HepG2 (cell line): ENCODE data around the gene BCL2L1. TPM values are rescaled to one million over a fixed set of nuclear protein-coding genes. Genes with fewer than 3 reads are reported as not detected.

Experiments
- ATF4 ChIP-seq, 2 experiments: fragments of 450-650 bp in 1 of 2; sonication (generic) in 1 of 2; formaldehyde crosslinking; IDR thresholded peaks; 2 replicates each; pipeline versions ENCODE4 v1.5.0 to v1.8.0; 2020 to 2022; ENCODE audit warnings: mild to moderate bottlenecking in 1 of 2, missing genetic modification reagents in 1 of 2
- BORCS8-MEF2B ChIP-seq: sonication (generic); formaldehyde crosslinking; IDR thresholded peaks from 2 replicates; pipeline ENCODE4 v1.8.0; 2022; ENCODE audit warnings: mild to moderate bottlenecking, missing genetic modification reagents
- HMGXB3 ChIP-seq: sonication (generic); formaldehyde crosslinking; IDR thresholded peaks from 2 replicates; pipeline ENCODE4 v1.4.0; 2020; ENCODE audit warnings: missing genetic modification reagents, borderline replicate concordance
- KLF11 ChIP-seq: IDR thresholded peaks from 2 replicates; pipeline ENCODE4 v1.6.1; 2016; ENCODE audit warnings: missing compliant biosample characterization
- KLF12 ChIP-seq: sonication (generic); formaldehyde crosslinking; IDR thresholded peaks from 2 replicates; pipeline ENCODE4 v1.4.0; 2020; ENCODE audit warnings: missing genetic modification reagents, borderline replicate concordance
- ZEB1 ChIP-seq: IDR thresholded peaks from 2 replicates; pipeline ENCODE4 v1.6.1; 2012; ENCODE audit warnings: mild to moderate bottlenecking, low read depth, inconsistent platforms; ENCODE audit not compliant: insufficient replicate concordance
- ZNF318 ChIP-seq: sonication (generic); formaldehyde crosslinking; IDR thresholded peaks from 2 replicates; pipeline ENCODE4 v1.4.0; 2020; ENCODE audit warnings: mild to moderate bottlenecking, missing genetic modification reagents
- ZNF451 ChIP-seq: sonication (generic); formaldehyde crosslinking; IDR thresholded peaks from 2 replicates; pipeline ENCODE4 v1.5.0; 2020; ENCODE audit warnings: mild to moderate bottlenecking, missing genetic modification reagents
- ZNF546 ChIP-seq: sonication (generic); formaldehyde crosslinking; conservative IDR thresholded peaks from 2 replicates; pipeline ENCODE4 v1.8.1; 2023; ENCODE audit warnings: mild to moderate bottlenecking, missing genetic modification reagents
- ZNF619 ChIP-seq: sonication (generic); formaldehyde crosslinking; IDR thresholded peaks from 2 replicates; pipeline ENCODE4 v1.4.0; 2020; ENCODE audit warnings: mild to moderate bottlenecking, missing genetic modification reagents
- ZNF670 ChIP-seq: sonication (generic); formaldehyde crosslinking; IDR thresholded peaks from 2 replicates; pipeline ENCODE4 v1.8.0; 2022; ENCODE audit warnings: mild to moderate bottlenecking, missing genetic modification reagents, borderline replicate concordance
- polyA plus RNA-seq, 8 experiments: library from polyadenylated mRNA; depleted of rRNA in 3 of 8; stranded (reverse) in 7 of 8; unstranded in 1 of 8; fragments of >200 nt; fragmentation: Illumina TruSeq in 4 of 8; extraction: Trizol in 4 of 8; gene quantifications; 2 replicates each; pipeline versions ENCODE4 v1.2.1 to v1.2.3, GENCODE V29; 2011 to 2016; ENCODE audit warnings: low read depth in 4 of 8, missing spikeins in 1 of 8, mixed read lengths in 1 of 8; ENCODE audit not compliant: insufficient read depth in 1 of 8
- total RNA-seq, 5 experiments: library from RNA; depleted of rRNA; stranded (reverse); fragments of >200 nt; fragmentation: Illumina TruSeq; extraction: Trizol; gene quantifications; 2 replicates each; pipeline ENCODE4 v1.2.3, GENCODE V29; 2016; ENCODE audit warnings: low read depth in 1 of 5
- TF ChIP-seq, protein P1 (sequence below): sonication (generic); formaldehyde crosslinking; conservative IDR thresholded peaks from 2 replicates; pipeline ENCODE4 v1.5.0; 2020; ENCODE audit warnings: missing genetic modification reagents

Gene BCL2L1
- total and polyA plus RNA-seq, 2 of the 13 experiments (the other 11 are each of a cell fraction or from before 2014, with no cell fraction given), result 164 to 258 TPM

DNA sequence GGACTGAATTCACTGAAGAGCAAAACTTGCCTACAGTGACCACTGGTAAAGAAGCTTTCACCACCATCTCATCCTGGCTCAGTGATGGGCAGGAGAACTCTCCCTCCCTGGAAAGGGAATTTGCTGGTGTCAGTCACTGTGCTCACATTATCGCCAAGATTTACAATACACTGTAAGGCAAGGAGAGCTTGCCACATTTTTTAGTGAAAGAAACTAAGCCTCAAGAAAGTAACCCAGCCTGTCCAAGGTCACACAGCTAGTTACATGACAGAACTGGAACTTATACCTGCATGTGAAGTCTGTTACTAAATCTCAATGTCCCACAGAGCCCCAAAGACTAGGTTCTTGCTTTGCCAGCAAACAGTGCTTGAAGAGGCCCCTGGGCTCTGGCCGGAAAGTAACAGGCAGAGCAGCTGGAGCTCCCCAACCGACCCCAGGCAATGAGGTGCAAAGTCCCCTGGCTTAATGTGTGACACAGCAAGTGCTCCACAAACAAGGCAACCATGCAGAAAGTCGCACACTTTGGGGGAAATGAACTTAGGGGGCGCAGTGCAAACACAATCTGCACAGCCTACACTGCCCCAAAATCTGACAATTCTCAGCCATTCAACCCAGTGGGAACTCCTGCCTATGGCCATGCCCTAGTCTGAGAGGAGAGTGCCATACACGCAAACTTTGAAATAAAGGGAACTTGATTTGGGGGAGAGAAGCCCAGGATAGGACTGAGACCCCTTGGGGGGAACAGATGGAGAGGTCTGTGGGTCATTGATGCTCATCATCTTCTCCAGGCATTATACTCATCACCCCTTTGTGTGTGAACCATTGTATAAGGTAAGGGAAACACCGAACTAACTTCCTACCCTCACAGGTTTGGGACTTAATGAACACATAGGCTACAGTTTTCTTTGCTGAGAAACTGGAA lies 1.9 kb downstream of the BCL2L1 start (continued):
- TF ChIP-seq, protein P1, sequence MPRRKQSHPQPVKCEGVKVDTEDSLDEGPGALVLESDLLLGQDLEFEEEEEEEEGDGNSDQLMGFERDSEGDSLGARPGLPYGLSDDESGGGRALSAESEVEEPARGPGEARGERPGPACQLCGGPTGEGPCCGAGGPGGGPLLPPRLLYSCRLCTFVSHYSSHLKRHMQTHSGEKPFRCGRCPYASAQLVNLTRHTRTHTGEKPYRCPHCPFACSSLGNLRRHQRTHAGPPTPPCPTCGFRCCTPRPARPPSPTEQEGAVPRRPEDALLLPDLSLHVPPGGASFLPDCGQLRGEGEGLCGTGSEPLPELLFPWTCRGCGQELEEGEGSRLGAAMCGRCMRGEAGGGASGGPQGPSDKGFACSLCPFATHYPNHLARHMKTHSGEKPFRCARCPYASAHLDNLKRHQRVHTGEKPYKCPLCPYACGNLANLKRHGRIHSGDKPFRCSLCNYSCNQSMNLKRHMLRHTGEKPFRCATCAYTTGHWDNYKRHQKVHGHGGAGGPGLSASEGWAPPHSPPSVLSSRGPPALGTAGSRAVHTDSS (CRISPR knock-in tag), result no peak
- TF ChIP-seq KLF12, result no peak
- peak; percentile 73; the same call in 1 of the 2 replicates for TF ChIP-seq ZNF318 (CRISPR knock-in tag)
- TF ChIP-seq ZNF670 (CRISPR knock-in tag), result peak; percentile 64; the same call in 1 of the 2 replicates
- peak; percentile 79 for TF ChIP-seq KLF11 (CRISPR knock-in tag)
- peak; percentile 73 for TF ChIP-seq HMGXB3 (CRISPR knock-in tag)
- peak; percentile 21 for TF ChIP-seq ZEB1
- TF ChIP-seq ZNF619 (CRISPR knock-in tag), result peak; percentile 66; the same call in 1 of the 2 replicates
- TF ChIP-seq BORCS8-MEF2B (CRISPR knock-in tag), result peak; percentile 90
- peak; percentile 89; the same call in 1 of the 2 replicates for TF ChIP-seq ZNF451 (CRISPR knock-in tag)
- no peak for TF ChIP-seq ZNF546
- TF ChIP-seq ATF4 (CRISPR knock-in tag; IDR thresholded peaks at IDR 0.05), result peak in 1 of 2 experiments; percentile 74; a peak in 1 of 4 replicates
